T follicular helper cell (primary cell): Measurements from ENCODE around the gene NDUFAF4.
"Not testable (repeated sequence)": the region's sequence is repeated elsewhere in the genome, so short reads cannot be mapped to it uniquely, and the experiment has no call there.

Source experiments
- DNase-seq: peaks from one replicate; pipeline ENCODE4 v3.0.0-alpha.2; 2020; ENCODE audit warnings: low read depth

NDUFAF4 gene

GRCh38 chr6:96899019-96899418 is 1.3 kb upstream of the NDUFAF4 start:
- DNase-seq = no peak

DNA sequence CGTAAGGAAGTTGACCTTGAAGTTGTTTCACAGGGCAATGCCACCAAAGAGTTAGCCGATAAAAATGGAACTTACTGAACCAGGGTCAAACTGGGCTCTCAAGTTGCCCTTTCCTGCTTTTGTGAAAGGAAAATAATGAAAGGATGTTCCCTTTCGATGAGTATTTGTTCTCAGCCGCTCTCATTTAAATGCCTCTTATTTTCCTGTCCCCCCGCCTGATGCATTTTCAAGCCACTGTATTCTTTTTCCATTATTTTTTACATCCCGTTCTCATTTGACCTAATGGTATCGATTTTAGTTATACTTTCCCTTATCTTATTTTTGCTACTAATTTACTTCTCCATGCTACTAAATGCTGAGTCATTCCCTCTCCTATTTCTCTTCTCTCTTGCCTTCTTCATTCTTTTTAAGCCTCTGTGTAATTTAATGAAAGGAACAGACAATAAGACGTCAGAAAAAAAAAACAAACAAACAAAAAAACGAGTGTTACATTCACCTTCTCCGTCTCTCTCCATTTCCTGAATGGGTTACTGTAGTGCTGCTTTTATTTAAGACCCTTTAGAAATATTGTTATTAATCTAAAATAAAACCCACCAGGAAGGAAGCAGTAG is 655 bp upstream of the NDUFAF4 start:
- no peak for DNase-seq

DNA sequence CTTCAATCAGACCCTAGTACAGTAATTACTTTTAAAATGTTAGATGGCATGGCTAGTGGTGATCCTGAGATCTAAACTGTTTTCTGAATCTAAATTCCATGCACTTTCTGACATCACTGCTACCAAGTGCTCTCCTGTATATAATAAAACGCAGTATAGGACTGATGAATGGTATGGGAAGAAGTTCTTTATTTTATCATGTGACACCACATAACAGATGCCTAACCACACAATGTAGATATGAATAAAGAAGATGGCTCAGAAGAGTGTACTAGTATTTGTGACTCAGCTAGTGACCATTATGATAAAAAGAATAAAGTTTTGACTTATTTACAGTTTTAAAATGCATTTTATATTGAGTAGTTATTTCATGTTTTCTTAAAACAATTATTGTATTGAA is 8.5 kb downstream of the NDUFAF4 start:
- DNase-seq = no peak

DNA sequence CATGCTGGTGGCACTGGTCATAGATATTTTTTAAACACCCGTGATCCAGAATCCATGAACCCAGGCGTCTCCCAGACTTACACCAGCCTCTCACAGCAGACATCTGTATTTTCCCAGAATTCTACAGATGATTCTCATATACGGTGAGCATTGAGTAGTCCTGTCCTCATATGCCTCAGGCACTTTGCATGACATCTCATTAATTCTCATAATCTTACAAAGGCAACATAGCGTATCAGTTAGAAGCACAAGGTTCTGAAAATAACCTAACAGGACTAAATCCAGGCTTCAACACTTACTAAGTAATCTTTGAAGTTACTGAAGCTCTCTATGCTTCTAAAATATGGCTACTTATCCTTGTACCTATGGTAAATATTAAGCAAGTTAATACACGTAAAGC is 8.9 kb downstream of the NDUFAF4 start:
- no peak for DNase-seq

DNA sequence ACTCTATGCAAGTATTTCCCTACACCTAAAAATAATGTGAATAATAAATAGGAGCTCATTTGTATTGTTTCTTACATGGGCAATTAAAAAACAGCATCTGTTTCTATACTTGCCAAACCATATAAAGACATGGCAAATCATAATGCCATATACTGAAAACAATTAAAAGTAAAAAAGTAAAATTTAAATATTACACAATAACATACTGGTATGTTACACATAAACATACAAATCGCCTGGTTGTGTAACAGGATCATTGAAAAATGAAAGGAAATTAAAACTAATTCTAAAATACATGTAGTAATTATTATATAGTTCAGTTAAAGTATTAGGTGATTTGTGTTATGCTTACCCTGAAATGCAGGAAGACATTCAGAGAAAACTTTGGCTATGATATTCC is 11.2 kb downstream of the NDUFAF4 start:
- DNase-seq = no peak

DNA sequence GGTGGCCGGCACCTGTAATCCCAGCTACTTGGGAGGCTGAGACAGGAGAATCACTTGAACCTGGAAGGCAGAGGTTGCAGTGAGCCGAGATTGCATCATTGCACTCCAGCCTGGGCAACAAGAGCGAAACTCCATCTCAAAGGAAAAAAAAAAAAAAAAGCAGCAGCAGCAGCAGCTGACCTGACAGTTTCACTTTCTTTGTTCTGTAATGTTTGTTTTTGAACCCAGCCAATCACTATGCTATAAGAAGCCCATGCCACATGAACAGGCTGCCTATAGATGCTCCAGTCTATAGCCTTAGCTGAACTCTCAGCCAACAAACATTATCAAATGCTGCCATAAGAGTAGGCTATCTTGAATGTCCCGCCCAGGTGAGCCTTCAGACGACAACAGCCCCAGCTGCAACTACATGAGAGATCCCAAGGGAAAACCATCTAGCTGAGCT is 12.5 kb downstream of the NDUFAF4 start:
- DNase-seq = not testable (repeated sequence)

DNA sequence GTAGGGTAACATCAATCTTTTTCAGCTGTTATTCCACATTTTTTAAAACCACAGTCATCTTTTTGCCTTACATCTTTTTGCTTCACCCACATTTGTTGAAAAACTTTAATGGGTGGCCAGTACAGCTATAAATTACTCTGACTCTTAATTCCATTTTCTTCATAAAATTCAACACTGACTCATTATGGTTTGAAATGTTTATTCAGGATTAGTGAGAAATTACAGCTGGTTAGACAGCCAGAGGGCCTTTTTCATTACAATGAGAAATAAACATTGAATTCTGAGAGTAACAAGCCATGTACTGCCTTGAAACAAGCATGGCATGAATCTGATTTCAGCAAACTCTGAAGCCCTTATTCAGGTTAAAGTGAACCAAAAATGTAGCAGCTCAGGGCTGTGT is 19.5 kb downstream of the NDUFAF4 start:
- DNase-seq = no peak

- no peak for DNase-seq
These were observed 20.7 kb downstream of the NDUFAF4 start for GRCh38 chr6:96876886-96877545.

DNA sequence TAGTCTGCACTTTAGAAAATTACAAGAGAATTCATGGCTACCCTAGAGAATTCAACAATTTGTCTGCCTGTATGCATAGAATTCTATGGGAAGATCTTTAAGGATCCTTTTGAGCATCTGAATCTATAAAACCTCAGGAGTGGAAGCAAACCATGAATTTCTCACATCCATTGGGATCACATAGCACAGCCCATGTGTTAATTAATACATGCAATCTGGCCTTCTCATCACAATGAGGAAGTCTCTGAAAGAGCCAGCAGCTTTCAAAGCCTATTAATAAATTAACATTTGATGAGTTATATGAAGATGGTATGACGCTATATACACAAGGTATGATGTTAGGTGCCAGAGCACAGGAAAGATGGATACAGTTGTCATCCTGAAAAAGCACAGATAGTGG is 24.7 kb downstream of the NDUFAF4 start:
- no peak for DNase-seq

DNA sequence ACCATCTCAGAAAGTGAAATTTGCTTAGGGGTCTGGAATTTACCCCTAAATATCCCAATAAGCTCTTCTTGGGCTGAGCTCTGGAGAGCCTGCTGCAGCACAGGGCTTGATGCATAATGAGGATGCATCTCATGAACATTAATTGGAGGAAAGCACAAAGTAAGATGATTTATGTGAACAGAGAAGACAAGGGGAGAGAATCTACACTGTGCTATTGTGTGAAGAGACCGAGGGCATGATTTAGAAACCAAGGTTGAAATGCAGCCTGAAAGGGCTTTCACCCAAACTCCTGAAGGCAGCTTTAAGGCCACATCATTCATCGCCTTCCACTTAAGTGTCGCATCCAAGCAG is 32.7 kb downstream of the NDUFAF4 start:
- no peak for DNase-seq

DNA sequence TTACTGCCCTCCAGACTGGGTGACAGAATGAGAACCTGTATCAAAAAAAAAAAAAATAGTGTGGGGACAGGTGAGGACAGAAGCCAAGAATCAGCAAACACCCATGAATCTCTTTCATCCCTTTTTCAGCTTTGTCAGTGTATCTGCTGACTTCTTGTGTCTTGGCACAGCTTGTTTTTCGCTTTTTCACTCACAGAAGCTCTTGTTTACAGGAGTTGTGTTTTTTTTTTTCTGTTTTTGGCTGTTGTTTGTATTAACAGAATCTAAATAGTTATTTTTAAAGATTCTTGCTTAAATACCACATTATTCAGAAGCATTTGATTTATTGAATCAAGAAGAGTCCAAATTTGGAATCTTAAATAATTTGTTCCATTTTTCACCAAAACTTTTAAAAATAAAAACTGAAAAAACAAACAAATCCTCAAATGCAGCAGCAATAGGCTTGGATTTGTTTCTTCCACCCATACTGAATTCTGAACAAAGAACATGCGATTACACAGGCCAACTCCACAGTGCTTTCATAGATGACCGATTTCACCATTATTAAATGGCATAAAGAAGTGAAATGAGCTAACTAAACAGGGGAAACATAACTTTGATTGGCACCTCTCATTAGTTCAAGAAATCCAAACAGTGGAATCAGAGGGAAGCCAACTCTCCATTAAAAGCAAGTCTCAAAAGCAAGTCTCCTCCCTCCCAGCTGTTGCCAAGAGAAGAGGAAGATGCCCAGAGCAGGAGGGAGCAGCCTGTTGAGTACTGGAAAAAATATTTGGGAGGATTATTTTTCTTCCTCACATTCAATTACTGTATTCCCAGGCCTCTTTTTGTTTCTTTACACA is 33.3 kb downstream of the NDUFAF4 start:
- DNase-seq = no peak

GRCh38 chr6:96862560-96862959 is 35.1 kb downstream of the NDUFAF4 start:
- no peak for DNase-seq

GRCh38 chr6:96861588-96861987 is 36.1 kb downstream of the NDUFAF4 start:
- DNase-seq = no peak

GRCh38 chr6:96856856-96857255 is 40.8 kb downstream of the NDUFAF4 start:
- DNase-seq = no peak

- no peak for DNase-seq
These were observed 44.6 kb downstream of the NDUFAF4 start for GRCh38 chr6:96853083-96853482.

DNA sequence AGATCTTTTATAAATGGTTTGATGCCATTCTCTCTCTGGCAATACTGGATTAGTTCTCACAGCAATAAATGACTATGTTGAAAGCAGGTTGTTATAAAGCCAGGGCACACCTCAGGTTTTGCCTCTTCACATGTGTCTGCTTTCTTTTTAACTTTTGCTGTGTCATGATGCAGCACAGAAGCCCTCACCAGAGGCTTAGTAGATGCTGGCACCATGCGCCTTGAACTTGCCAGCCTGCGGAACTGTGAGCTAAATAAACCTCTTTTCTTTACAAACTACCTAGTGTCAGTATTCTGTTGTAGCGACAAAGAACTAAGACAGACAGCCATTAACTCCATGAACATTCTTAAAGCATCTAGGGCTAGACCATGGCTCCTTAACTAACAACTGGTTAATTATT is 45.1 kb downstream of the NDUFAF4 start:
- DNase-seq = no peak

GRCh38 chr6:96851858-96852257 is 45.8 kb downstream of the NDUFAF4 start:
- no peak for DNase-seq

DNA sequence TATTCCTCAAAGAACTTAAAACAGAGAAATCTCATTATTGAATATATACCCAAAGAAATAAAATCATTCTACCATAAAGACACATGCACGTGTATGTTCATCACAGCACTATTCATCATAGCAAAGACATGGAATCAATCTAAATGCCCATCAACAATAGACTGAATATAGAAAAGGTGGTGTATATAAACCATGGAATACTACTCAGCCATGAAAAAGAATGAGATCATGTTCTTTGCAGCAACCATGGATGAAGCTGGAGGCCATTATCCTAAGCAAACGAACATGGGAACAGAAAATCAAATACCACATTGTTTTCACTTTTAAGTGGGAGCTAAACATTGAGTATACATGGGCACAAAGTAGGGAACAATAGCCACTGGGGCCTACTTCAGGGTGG is 48.1 kb downstream of the NDUFAF4 start:
- DNase-seq = no peak

GRCh38 chr6:96844530-96844929 is 53.2 kb downstream of the NDUFAF4 start:
- DNase-seq = no peak

DNA sequence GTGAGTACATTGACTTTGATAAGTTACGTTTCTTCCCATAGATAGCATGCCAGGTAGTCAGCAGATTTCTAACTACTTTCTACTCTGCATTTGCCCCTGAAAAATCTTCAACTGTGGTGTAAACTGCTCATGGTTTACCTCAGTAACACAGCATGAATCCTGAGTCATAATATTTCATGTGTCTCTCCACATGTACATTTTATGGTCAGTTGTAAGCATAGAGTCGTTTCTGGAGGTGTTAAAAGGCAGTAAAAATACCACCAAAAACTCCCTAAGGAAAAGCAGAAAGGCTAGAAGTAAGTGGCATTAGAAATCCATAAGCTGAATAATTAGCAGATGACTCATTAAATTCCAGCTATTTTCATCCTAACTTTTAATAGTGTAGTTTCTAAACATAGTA is 56.3 kb downstream of the NDUFAF4 start:
- no peak for DNase-seq
